ENCODE results near the gene SLC43A3.
A peak's percentile ranks its signal among the peaks of the same experiment; 100 is the strongest.

SLC43A3 gene

DNA sequence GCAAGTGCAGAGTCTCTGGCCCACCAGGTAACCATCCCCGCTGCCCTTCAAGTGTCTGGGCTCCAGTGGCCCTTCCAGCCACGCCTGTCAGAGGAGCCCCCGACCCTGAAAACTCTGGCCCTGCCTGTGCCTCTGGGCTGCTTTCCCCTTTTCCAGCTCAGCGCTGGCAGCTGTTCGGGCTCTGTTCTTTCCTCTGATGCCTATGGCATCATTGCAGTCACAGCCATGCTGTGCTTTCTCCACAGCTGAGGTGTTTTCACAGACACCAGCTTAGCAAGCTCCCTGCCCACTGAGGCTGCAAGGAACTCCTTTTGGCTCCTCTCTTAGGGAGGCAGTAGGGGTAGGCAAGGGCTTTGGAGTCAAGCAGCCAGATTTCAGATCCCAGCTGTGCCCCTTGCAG, 67.5 kb downstream of the SLC43A3 start:
- H3K4me2 ChIP-seq (ENCODE audit: low read length), result no peak overlapping the region
- H2AFZ ChIP-seq (ENCODE audit: low read depth, low read length), result no peak overlapping the region
- TF ChIP-seq, protein P1, sequence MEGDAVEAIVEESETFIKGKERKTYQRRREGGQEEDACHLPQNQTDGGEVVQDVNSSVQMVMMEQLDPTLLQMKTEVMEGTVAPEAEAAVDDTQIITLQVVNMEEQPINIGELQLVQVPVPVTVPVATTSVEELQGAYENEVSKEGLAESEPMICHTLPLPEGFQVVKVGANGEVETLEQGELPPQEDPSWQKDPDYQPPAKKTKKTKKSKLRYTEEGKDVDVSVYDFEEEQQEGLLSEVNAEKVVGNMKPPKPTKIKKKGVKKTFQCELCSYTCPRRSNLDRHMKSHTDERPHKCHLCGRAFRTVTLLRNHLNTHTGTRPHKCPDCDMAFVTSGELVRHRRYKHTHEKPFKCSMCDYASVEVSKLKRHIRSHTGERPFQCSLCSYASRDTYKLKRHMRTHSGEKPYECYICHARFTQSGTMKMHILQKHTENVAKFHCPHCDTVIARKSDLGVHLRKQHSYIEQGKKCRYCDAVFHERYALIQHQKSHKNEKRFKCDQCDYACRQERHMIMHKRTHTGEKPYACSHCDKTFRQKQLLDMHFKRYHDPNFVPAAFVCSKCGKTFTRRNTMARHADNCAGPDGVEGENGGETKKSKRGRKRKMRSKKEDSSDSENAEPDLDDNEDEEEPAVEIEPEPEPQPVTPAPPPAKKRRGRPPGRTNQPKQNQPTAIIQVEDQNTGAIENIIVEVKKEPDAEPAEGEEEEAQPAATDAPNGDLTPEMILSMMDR (IDR thresholded peaks at IDR 0.05; ENCODE audit: low read depth, low read length), result no peak
- TF ChIP-seq EZH2phosphoT487 (IDR thresholded peaks at IDR 0.05; ENCODE audit: low read depth), result no peak
- H3K36me3 ChIP-seq (replicated peaks; ENCODE audit: low read depth, low read length), result no peaks in the 10 kb centered on the region
- H4K20me1 ChIP-seq (ENCODE audit: insufficient read depth, low read length), result no peaks in the 10 kb centered on the region
- H3K79me2 ChIP-seq (ENCODE audit: low read length), result no peaks in the 10 kb centered on the region
- no peak overlapping the region for H3K4me3 ChIP-seq (ENCODE audit: low read length)
- H3K27me3 ChIP-seq (ENCODE audit: low read depth, low read length), result no peaks in the 10 kb centered on the region
- no peak overlapping the region for H3K9ac ChIP-seq (ENCODE audit: low read length)
- no peaks in the 10 kb centered on the region for H3K9me3 ChIP-seq (ENCODE audit: insufficient read depth, low read length)
- H3K27ac ChIP-seq (ENCODE audit: low read length), result no peak overlapping the region
- peaks cover 39% of the 10 kb centered on the region for H3K4me1 ChIP-seq (ENCODE audit: low read length)

- no peak overlapping the region for H3K27ac ChIP-seq (ENCODE audit: low read length)
- no peak overlapping the region for H3K4me2 ChIP-seq (ENCODE audit: low read length)
- no peak overlapping the region for H3K9ac ChIP-seq (ENCODE audit: low read length)
- no peak overlapping the region for H3K4me3 ChIP-seq (ENCODE audit: low read length)
- no peaks in the 10 kb centered on the region for H3K79me2 ChIP-seq (ENCODE audit: low read length)
- no peaks in the 10 kb centered on the region for H4K20me1 ChIP-seq (ENCODE audit: insufficient read depth, low read length)
- no peaks in the 10 kb centered on the region for H3K36me3 ChIP-seq (replicated peaks; ENCODE audit: low read depth, low read length)
- no peak overlapping the region for H2AFZ ChIP-seq (ENCODE audit: low read depth, low read length)
- H3K4me1 ChIP-seq (ENCODE audit: low read length), result peaks cover 43% of the 10 kb centered on the region
- H3K9me3 ChIP-seq (ENCODE audit: insufficient read depth, low read length), result no peaks in the 10 kb centered on the region
- no peaks in the 10 kb centered on the region for H3K27me3 ChIP-seq (ENCODE audit: low read depth, low read length)
- TF ChIP-seq, protein P1 (IDR thresholded peaks at IDR 0.05; ENCODE audit: low read depth, low read length), result no peak
- no peak for TF ChIP-seq EZH2phosphoT487 (IDR thresholded peaks at IDR 0.05; ENCODE audit: low read depth)
These were observed 67.9 kb downstream of the SLC43A3 start for GRCh38 chr11:57358991-57359390.

DNA sequence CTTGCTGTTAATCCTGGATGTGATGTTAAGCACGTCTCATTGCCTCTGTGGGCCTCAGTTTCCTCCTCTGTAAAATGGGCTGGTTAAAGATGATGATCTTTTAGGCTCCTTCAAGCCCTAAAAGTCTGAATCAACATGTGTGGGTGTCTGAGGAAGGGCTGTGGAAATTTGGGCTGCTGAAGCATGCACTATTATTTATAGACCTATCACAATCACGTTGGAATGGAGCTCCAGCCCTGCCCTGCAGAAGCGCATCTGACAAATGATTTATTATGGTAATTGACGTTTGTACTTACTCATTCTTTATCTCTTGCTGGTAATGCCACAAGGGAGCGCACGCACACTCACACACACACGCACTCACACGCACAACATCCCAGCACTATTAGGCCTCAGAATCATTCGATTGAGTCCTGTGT, 68.4 kb downstream of the SLC43A3 start:
- Histone ChIP-seq H3K9me3 (ENCODE audit: insufficient read depth, low read length) (no peaks in the 10 kb centered on the region), H3K9ac (ENCODE audit: low read length) (no peak overlapping the region), H3K4me1 (ENCODE audit: low read length) (peaks cover 48% of the 10 kb centered on the region), H3K79me2 (ENCODE audit: low read length) (no peaks in the 10 kb centered on the region), H3K27ac (ENCODE audit: low read length) (no peak overlapping the region), H2AFZ (ENCODE audit: low read depth, low read length) (no peak overlapping the region), H3K4me3 (ENCODE audit: low read length) (no peak overlapping the region), H3K27me3 (ENCODE audit: low read depth, low read length) (no peaks in the 10 kb centered on the region), H3K4me2 (ENCODE audit: low read length) (no peak overlapping the region), H4K20me1 (ENCODE audit: insufficient read depth, low read length) (no peaks in the 10 kb centered on the region), H3K36me3 (replicated peaks; ENCODE audit: low read depth, low read length) (no peaks in the 10 kb centered on the region)
- no peak for TF ChIP-seq EZH2phosphoT487 (IDR thresholded peaks at IDR 0.05; ENCODE audit: low read depth)
- TF ChIP-seq, protein P1 (IDR thresholded peaks at IDR 0.05; ENCODE audit: low read depth, low read length), result peak; percentile 30

DNA sequence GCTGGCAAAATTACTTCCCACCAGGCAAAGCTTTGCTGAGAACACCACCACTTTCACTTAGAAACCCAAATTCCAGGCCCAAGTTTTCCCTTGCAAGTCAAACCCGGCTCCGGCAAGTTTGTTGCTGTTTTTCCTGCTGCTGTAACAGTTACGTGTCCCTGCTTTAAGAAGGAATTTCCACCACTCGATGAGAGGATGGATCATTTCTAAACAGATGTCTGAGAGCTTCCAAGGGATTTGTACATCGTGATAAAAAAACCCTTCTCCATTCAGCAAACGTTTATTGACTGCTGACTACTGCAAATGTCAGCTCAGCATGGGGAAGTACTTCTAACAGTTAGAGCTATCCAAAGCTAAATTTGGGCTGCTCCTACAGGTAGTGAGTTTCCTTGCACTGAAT, 69.1 kb downstream of the SLC43A3 start:
- Histone ChIP-seq H3K4me2 (ENCODE audit: low read length) (no peak overlapping the region), H3K79me2 (ENCODE audit: low read length) (no peaks in the 10 kb centered on the region), H3K4me1 (ENCODE audit: low read length) (peaks cover 51% of the 10 kb centered on the region), H2AFZ (ENCODE audit: low read depth, low read length) (no peak overlapping the region), H3K9me3 (ENCODE audit: insufficient read depth, low read length) (no peaks in the 10 kb centered on the region), H4K20me1 (ENCODE audit: insufficient read depth, low read length) (no peaks in the 10 kb centered on the region), H3K27me3 (ENCODE audit: low read depth, low read length) (no peaks in the 10 kb centered on the region), H3K9ac (ENCODE audit: low read length) (no peak overlapping the region), H3K36me3 (replicated peaks; ENCODE audit: low read depth, low read length) (no peaks in the 10 kb centered on the region), H3K27ac (ENCODE audit: low read length) (no peak overlapping the region; the same call in 1 of the 2 replicates), H3K4me3 (ENCODE audit: low read length) (no peak overlapping the region)
- TF ChIP-seq EZH2phosphoT487 (IDR thresholded peaks at IDR 0.05; ENCODE audit: low read depth), result no peak
- TF ChIP-seq, protein P1 (IDR thresholded peaks at IDR 0.05; ENCODE audit: low read depth, low read length), result no peak

All from OCI-LY3 (cell line).